Measurements from ENCODE around the gene ERI2. TPM values are rescaled to one million over a fixed set of nuclear protein-coding genes. Genes with fewer than 3 reads are reported as not detected.
A peak's percentile ranks its signal among the peaks of the same experiment; 100 is the strongest.

Gene ERI2
- total and polyA plus RNA-seq, 8 donors, result 7.9 to 12.1 (median 9.3) TPM

- Histone ChIP-seq H3K9me3 (no peaks in the 10 kb centered on the region), H3K27ac (no peak overlapping the region), H3K27me3 (no peaks in the 10 kb centered on the region), H3K4me1 (no peaks in the 10 kb centered on the region), H3K36me3 (peaks cover 0 to 48% (median 10%) of the 10 kb centered on the region in 3 donors), H3K4me3 (no peak overlapping the region)
- 84 to 93% methylated on average over 2 of the region's 2 CpGs for WGBS, 2 donors
- intact Hi-C loops (cut with DNase I), result no loop called here
- ATAC-seq (no peak), FAIRE-seq (no peak), DNase-seq (no peak)
- TF ChIP-seq, protein P1, sequence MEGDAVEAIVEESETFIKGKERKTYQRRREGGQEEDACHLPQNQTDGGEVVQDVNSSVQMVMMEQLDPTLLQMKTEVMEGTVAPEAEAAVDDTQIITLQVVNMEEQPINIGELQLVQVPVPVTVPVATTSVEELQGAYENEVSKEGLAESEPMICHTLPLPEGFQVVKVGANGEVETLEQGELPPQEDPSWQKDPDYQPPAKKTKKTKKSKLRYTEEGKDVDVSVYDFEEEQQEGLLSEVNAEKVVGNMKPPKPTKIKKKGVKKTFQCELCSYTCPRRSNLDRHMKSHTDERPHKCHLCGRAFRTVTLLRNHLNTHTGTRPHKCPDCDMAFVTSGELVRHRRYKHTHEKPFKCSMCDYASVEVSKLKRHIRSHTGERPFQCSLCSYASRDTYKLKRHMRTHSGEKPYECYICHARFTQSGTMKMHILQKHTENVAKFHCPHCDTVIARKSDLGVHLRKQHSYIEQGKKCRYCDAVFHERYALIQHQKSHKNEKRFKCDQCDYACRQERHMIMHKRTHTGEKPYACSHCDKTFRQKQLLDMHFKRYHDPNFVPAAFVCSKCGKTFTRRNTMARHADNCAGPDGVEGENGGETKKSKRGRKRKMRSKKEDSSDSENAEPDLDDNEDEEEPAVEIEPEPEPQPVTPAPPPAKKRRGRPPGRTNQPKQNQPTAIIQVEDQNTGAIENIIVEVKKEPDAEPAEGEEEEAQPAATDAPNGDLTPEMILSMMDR (IDR thresholded peaks at IDR 0.05), result no peak
These were observed 23.8 kb downstream of the ERI2 start for GRCh38 chr16:20782470-20782869.

- Histone ChIP-seq H3K4me3 (no peak overlapping the region), H3K36me3 (peaks cover 0 to 53% (median 10%) of the 10 kb centered on the region in 3 donors), H3K27ac (no peak overlapping the region), H3K4me1 (no peaks in the 10 kb centered on the region), H3K9me3 (no peaks in the 10 kb centered on the region), H3K27me3 (no peaks in the 10 kb centered on the region)
- WGBS, 2 donors, result 70 to 89% methylated on average over 1 of the region's 1 CpG
- TF ChIP-seq, protein P1 (IDR thresholded peaks at IDR 0.05), result no peak
- DNase-seq, result no peak
- no peak for ATAC-seq
- FAIRE-seq, result no peak
- intact Hi-C loops (cut with DNase I), result no loop called here
These were observed 24.6 kb downstream of the ERI2 start for GRCh38 chr16:20781697-20782096.

DNA sequence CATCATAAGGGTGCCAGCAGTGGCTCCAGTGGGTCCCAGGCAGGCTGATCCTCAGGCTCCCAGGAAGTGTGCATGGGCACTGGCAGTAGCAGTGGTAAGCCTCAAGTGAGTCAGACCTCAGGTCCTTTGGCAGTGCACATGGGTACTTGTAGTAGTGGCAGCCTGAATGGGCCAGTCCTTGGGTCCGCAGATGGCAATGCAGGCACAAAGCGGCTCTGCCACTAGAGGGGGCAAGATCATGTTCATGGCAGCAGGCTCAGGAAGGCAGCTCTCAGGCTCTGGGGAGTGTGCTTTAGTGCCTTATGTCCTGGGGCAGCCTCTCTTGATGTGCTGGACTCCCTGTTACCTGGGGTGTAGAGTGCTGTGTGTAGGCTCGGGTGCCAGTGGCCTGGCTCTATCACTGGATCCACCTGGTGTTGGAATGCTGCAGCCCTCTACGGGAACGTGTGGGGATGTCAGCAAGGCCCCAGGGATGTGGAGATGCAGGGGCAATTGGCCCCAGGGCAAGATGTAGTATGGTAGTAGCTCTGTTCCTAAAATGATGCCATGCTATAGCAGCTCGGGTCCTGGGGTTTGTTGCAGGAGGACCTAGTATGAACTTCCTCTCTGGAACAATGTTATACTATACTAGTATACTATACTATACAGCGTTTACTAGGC is 31.4 kb downstream of the ERI2 start:
- FAIRE-seq, result no peak
- DNase-seq, result peak; percentile 57 to 86 (median 81)
- WGBS, 2 donors, result 70 to 76% methylated on average over 7 of the region's 7 CpGs
- intact Hi-C loops (cut with DNase I), result no loop called here
- H3K4me1 ChIP-seq, result no peaks in the 10 kb centered on the region
- H3K4me3 ChIP-seq, result no peak overlapping the region
- no peak overlapping the region for H3K27ac ChIP-seq
- H3K9me3 ChIP-seq, result no peaks in the 10 kb centered on the region
- H3K27me3 ChIP-seq, result no peaks in the 10 kb centered on the region
- ATAC-seq, result peak; percentile 89 to 99 (median 94)
- peaks cover 0 to 29% (median 0%) of the 10 kb centered on the region in 3 donors for H3K36me3 ChIP-seq
- TF ChIP-seq, protein P1 (IDR thresholded peaks at IDR 0.05), result peak; percentile 45 to 59 (median 48)

DNA sequence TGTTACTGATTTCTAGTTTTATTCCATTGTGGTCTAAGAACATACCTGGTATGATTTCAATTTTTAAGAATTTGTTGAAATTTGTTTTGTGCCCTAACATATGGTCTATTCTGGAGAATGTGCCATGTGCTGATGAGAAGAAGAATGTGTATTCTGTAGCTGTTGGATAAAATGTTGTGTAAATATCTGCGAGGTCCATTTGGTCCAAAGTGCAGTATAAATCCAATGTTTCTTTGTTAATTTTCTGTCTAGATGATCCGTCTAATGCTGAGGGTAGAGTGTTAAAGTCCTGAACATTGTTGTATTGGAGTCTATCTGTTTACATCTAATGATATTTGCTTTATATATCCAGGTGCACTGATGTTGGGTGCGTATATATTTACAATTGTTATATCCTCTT is 32.6 kb downstream of the ERI2 start:
- no peak for DNase-seq
- TF ChIP-seq, protein P1 (IDR thresholded peaks at IDR 0.05), result no peak
- FAIRE-seq, result no peak
- no peak for ATAC-seq
- Histone ChIP-seq H3K27me3 (no peaks in the 10 kb centered on the region), H3K36me3 (peaks cover 0 to 21% (median 0%) of the 10 kb centered on the region in 3 donors), H3K9me3 (no peaks in the 10 kb centered on the region), H3K4me3 (no peak overlapping the region), H3K27ac (no peak overlapping the region), H3K4me1 (no peaks in the 10 kb centered on the region)
- 49 to 51% methylated on average over 3 of the region's 3 CpGs for WGBS, 2 donors
- intact Hi-C loops (cut with DNase I), result no loop called here

GRCh38 chr16:20768818-20769217 is 37.5 kb downstream of the ERI2 start:
- Histone ChIP-seq H3K36me3 (no peaks in the 10 kb centered on the region), H3K27me3 (no peaks in the 10 kb centered on the region), H3K4me1 (peaks cover 0 to 7% (median 7%) of the 10 kb centered on the region in 3 donors), H3K4me3 (no peak overlapping the region), H3K27ac (no peak overlapping the region), H3K9me3 (no peaks in the 10 kb centered on the region)
- TF ChIP-seq, protein P1 (IDR thresholded peaks at IDR 0.05), result no peak
- ATAC-seq (no peak), FAIRE-seq (no peak), DNase-seq (no peak)
- intact Hi-C loops (cut with DNase I), result no loop called here
- WGBS, 2 donors, result 50 to 89% methylated on average over 1 of the region's 1 CpG
